OCI-LY1 (cell line): Measurements from ENCODE around the gene GNA12.

Source experiments
- H2AFZ ChIP-seq: fragments of 200-600 bp; sonication (generic), shearing (Covaris generic); 2 replicates; pipeline ENCODE4 v1.6.0; 2014; ENCODE audit warnings: antibody characterized with exemption, mild to moderate bottlenecking, low read length
- H3F3A ChIP-seq: fragments of 200-600 bp; sonication (generic), shearing (Covaris generic); 2 replicates; pipeline ENCODE4 v1.6.0; 2014; ENCODE audit warnings: mild to moderate bottlenecking, antibody characterized with exemption, low read length, moderate library complexity; ENCODE audit not compliant: insufficient read depth
- H3K27ac ChIP-seq: fragments of 200-600 bp; sonication (generic); 2 replicates; pipeline ENCODE4 v1.5.1; 2014; ENCODE audit warnings: low read length, mixed run types, mild to moderate bottlenecking, low read depth; ENCODE audit not compliant: poor library complexity, severe bottlenecking
- H3K27me3 ChIP-seq: fragments of 200-600 bp; sonication (generic); 2 replicates; pipeline ENCODE4 v1.6.0; 2014; ENCODE audit warnings: antibody characterized with exemption, mild to moderate bottlenecking, low read length, moderate library complexity; ENCODE audit not compliant: insufficient read depth
- H3K36me3 ChIP-seq: fragments of 200-600 bp; sonication (generic); 2 replicates; pipeline ENCODE4 v1.6.1; 2014; ENCODE audit warnings: mild to moderate bottlenecking, antibody characterized with exemption, low read length, moderate library complexity, mixed read lengths; ENCODE audit not compliant: insufficient read depth
- H3K4me1 ChIP-seq: fragments of 200-600 bp; sonication (generic); 2 replicates; pipeline ENCODE4 v1.5.1; 2014; ENCODE audit warnings: mild to moderate bottlenecking, low read length, moderate library complexity; ENCODE audit not compliant: insufficient read depth, severe bottlenecking
- H3K4me2 ChIP-seq: fragments of 200-600 bp; sonication (generic), shearing (Covaris generic); 2 replicates; pipeline ENCODE4 v1.6.1; 2014; ENCODE audit warnings: low read length
- H3K4me3 ChIP-seq: fragments of 200-600 bp; sonication (generic); 2 replicates; pipeline ENCODE4 v1.5.1; 2014; ENCODE audit warnings: low read length, low read depth, mild to moderate bottlenecking, mixed read lengths; ENCODE audit not compliant: poor library complexity, severe bottlenecking
- H3K79me2 ChIP-seq: fragments of 200-600 bp; shearing (Covaris generic); 2 replicates; pipeline ENCODE4 v1.6.1; 2016; ENCODE audit warnings: mixed run types, low read length, mixed read lengths; ENCODE audit not compliant: insufficient read depth
- H3K9ac ChIP-seq: fragments of 200-600 bp; sonication (generic), shearing (Covaris generic); 2 replicates; pipeline ENCODE4 v1.6.1; 2014; ENCODE audit warnings: mild to moderate bottlenecking, low read length, mixed read lengths
- H3K9me2 ChIP-seq: fragments of 200-600 bp; sonication (generic), shearing (Covaris generic); 2 replicates; pipeline ENCODE4 v1.6.1; 2014; ENCODE audit warnings: low read depth, mild to moderate bottlenecking, low read length, mixed read lengths
- H3K9me3 ChIP-seq: fragments of 200-600 bp; shearing (Covaris generic); 2 replicates; pipeline ENCODE4 v1.6.1; 2014; ENCODE audit warnings: low read length, mixed read lengths
- H4K20me1 ChIP-seq: fragments of 200-600 bp; sonication (generic), shearing (Covaris generic); 2 replicates; pipeline ENCODE4 v1.6.0; 2016; ENCODE audit warnings: mild to moderate bottlenecking, low read length; ENCODE audit not compliant: insufficient read depth
- EZH2 ChIP-seq: fragments of 200-600 bp; sonication (generic), shearing (Covaris generic); IDR thresholded peaks from 2 replicates; pipeline ENCODE4 v1.8.0; 2017; ENCODE audit warnings: borderline replicate concordance, mixed run types, mild to moderate bottlenecking, antibody characterized with exemption, low read length, moderate library complexity, mixed read lengths
- TF ChIP-seq, protein P1 (sequence below): fragments of 200-600 bp; sonication (generic), shearing (Covaris generic); IDR thresholded peaks from 2 replicates; pipeline ENCODE4 v1.5.1; 2017; ENCODE audit warnings: mild to moderate bottlenecking, antibody characterized with exemption, low read length, moderate library complexity, mixed read lengths

The GNA12 gene

GRCh38 chr7:2773608-2774007 lies 70.5 kb downstream of the GNA12 start:
- H3K79me2 ChIP-seq, result no peaks in the 10 kb centered on the region
- no peak overlapping the region for H3K4me2 ChIP-seq
- H3K27ac ChIP-seq, result no peak overlapping the region
- H3K4me1 ChIP-seq, result no peaks in the 10 kb centered on the region
- H3K4me3 ChIP-seq, result no peak overlapping the region
- no peak for TF ChIP-seq EZH2
- TF ChIP-seq, protein P1, sequence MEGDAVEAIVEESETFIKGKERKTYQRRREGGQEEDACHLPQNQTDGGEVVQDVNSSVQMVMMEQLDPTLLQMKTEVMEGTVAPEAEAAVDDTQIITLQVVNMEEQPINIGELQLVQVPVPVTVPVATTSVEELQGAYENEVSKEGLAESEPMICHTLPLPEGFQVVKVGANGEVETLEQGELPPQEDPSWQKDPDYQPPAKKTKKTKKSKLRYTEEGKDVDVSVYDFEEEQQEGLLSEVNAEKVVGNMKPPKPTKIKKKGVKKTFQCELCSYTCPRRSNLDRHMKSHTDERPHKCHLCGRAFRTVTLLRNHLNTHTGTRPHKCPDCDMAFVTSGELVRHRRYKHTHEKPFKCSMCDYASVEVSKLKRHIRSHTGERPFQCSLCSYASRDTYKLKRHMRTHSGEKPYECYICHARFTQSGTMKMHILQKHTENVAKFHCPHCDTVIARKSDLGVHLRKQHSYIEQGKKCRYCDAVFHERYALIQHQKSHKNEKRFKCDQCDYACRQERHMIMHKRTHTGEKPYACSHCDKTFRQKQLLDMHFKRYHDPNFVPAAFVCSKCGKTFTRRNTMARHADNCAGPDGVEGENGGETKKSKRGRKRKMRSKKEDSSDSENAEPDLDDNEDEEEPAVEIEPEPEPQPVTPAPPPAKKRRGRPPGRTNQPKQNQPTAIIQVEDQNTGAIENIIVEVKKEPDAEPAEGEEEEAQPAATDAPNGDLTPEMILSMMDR, result no peak
- H3K27me3 ChIP-seq, result no peaks in the 10 kb centered on the region
- no peaks in the 10 kb centered on the region for H3K9me2 ChIP-seq
- no peak overlapping the region for H3K9ac ChIP-seq
- no peaks in the 10 kb centered on the region; the same call in 1 of the 2 replicates for H3K36me3 ChIP-seq
- no peak overlapping the region for H2AFZ ChIP-seq
- no peaks in the 10 kb centered on the region for H3F3A ChIP-seq
- no peaks in the 10 kb centered on the region for H4K20me1 ChIP-seq
- no peaks in the 10 kb centered on the region for H3K9me3 ChIP-seq

- H2AFZ ChIP-seq, result no peak overlapping the region
Observed at GRCh38 chr7:2771274-2771731, 72.8 kb downstream of the GNA12 start.

GRCh38 chr7:2764621-2765020 lies 79.5 kb downstream of the GNA12 start:
- no peak for TF ChIP-seq EZH2
- TF ChIP-seq, protein P1, result no peak
- Histone ChIP-seq H3K36me3 (no peaks in the 10 kb centered on the region), H4K20me1 (no peaks in the 10 kb centered on the region), H3K79me2 (no peaks in the 10 kb centered on the region), H3K4me1 (no peaks in the 10 kb centered on the region), H3K27ac (no peak overlapping the region), H2AFZ (no peak overlapping the region), H3K9me2 (no peaks in the 10 kb centered on the region), H3K9ac (no peak overlapping the region), H3F3A (no peaks in the 10 kb centered on the region), H3K9me3 (no peaks in the 10 kb centered on the region), H3K27me3 (no peaks in the 10 kb centered on the region), H3K4me3 (no peak overlapping the region), H3K4me2 (no peak overlapping the region)

More at GRCh38 chr7:2771274-2771731, 72.8 kb downstream of the GNA12 start:
- no peak for TF ChIP-seq EZH2
- TF ChIP-seq, protein P1, result no peak
- Histone ChIP-seq H3K9me2 (no peaks in the 10 kb centered on the region), H3K4me3 (no peak overlapping the region), H4K20me1 (no peaks in the 10 kb centered on the region), H3K36me3 (no peaks in the 10 kb centered on the region; the same call in 1 of the 2 replicates), H3K9me3 (no peaks in the 10 kb centered on the region), H3K9ac (no peak overlapping the region), H3K4me1 (no peaks in the 10 kb centered on the region), H3K4me2 (no peak overlapping the region), H3K79me2 (no peaks in the 10 kb centered on the region), H3F3A (no peaks in the 10 kb centered on the region), H3K27me3 (no peaks in the 10 kb centered on the region), H3K27ac (no peak overlapping the region)
